Coronary artery (tissue), 2 donors: ENCODE results near the gene NDNF.
A peak's percentile ranks its signal among the peaks of the same experiment; 100 is the strongest.

ENCODE experiments used
- DNase-seq: peaks from one replicate; pipeline ENCODE4 v3.0.0-alpha.2; 2017; ENCODE audit warnings: low spot score
- H3K27ac ChIP-seq, 2 donors: fragments of 200-600 bp; sonication (generic); one replicate each; pipeline ENCODE4 v1.5.1; 2016 to 2019
- H3K4me3 ChIP-seq: fragments of 200-600 bp; sonication (generic); 2 replicates; pipeline ENCODE4 v1.5.1; 2016; ENCODE audit warnings: mild to moderate bottlenecking, moderate library complexity
- TF ChIP-seq, protein P1 (sequence below): fragments of 200-600 bp; sonication (generic); IDR thresholded peaks from one replicate; pipeline ENCODE4 v1.5.1; 2019; ENCODE audit warnings: antibody characterized with exemption

Gene NDNF

DNA sequence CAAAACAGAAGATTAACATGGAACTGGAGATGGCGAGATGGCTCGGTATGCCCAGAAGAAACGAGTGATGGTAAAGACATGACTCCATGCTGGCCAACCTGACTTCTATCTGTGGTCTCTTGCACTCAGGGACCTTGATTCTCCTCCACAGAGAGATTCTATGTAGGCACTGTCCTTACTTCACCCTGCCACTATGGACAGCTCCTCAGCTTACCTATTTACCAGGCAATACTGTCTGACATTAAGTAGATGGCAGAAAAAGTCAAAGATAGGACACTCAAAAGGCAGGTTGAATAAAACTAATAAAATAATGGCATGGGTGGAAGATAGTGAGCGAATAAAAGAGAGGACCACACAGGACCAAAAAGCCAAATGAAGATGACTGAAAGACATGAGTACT lies 35.2 kb upstream of the NDNF start:
- TF ChIP-seq, protein P1, sequence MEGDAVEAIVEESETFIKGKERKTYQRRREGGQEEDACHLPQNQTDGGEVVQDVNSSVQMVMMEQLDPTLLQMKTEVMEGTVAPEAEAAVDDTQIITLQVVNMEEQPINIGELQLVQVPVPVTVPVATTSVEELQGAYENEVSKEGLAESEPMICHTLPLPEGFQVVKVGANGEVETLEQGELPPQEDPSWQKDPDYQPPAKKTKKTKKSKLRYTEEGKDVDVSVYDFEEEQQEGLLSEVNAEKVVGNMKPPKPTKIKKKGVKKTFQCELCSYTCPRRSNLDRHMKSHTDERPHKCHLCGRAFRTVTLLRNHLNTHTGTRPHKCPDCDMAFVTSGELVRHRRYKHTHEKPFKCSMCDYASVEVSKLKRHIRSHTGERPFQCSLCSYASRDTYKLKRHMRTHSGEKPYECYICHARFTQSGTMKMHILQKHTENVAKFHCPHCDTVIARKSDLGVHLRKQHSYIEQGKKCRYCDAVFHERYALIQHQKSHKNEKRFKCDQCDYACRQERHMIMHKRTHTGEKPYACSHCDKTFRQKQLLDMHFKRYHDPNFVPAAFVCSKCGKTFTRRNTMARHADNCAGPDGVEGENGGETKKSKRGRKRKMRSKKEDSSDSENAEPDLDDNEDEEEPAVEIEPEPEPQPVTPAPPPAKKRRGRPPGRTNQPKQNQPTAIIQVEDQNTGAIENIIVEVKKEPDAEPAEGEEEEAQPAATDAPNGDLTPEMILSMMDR: no peak
- no peak for DNase-seq
- Histone ChIP-seq H3K4me3 (no peak overlapping the region), H3K27ac (no peak overlapping the region)

DNA sequence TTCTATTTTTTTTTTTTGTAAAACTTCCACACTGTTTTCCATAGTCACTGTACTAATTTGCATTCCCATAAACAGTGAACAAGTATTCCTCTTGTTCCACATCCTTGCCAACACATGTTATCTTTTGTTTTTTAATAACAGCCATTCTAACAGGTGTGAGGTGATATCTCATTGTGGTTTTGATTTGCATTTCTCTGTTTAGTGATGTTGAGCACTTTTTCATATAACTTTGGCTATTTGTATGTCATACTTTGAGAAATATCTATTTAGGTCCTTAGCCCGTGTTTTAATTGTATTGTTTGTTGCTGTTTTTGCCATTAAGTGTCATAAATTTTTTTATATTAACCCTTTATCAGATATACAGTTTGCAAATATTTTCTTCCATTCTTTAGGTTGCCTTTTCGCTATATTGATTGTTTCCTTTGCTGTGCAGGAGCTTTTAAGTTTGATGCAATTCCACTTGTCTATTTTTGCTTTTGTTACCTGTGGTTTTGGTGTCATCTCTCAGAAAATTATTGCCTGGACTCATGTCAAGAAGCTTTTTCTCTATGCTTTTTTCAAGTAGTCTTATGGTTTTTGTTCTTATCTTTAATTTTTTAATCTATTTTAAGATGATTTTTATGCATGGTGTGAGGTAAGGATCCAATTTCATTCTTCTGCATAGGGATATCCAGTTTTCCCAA lies 27.9 kb upstream of the NDNF start:
- DNase-seq: no peak
- H3K4me3 ChIP-seq: no peak overlapping the region
- no peak overlapping the region for H3K27ac ChIP-seq
- TF ChIP-seq, protein P1: no peak

DNA sequence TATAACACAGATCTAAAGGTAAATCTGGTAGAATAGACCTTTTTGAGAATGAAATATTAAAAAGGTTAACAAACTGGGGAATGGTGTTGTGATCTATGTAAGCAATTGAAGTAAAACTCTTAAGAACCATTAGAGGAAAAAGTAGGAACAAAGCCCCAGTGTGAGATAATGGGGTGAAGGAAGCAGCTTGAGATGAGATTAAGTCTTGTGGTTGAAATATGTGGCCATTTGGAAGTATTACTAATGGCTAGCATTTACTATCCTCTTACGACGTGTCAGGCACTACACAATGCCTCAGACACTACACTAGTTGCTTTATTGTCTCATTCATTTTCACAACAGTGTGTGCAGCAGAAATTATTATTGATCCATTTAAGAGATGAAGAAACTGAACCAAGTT lies 25.9 kb upstream of the NDNF start:
- DNase-seq: no peak
- H3K4me3 ChIP-seq: no peak overlapping the region
- TF ChIP-seq, protein P1: no peak
- no peak overlapping the region for H3K27ac ChIP-seq

DNA sequence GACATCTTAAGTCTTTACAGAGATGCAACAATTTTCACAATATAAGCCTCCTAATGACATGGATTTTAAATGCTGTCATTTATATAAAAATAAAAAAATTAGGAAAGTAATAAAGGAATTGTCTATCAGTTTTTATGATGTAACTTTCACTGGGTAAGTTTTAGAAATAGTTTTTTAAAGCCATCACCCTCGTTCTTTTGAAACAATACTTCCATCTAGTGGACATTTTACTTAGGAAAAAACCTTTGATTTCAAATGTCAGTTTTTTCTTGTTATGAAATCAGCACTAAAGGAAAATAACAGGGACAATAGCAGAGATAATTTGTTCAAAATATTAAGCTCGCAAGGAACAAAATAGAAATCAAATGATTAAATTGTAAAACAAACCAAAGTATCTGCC lies 24.3 kb upstream of the NDNF start:
- Histone ChIP-seq H3K27ac (no peak overlapping the region), H3K4me3 (no peak overlapping the region)
- TF ChIP-seq, protein P1: peak; percentile 28
- no peak for DNase-seq

DNA sequence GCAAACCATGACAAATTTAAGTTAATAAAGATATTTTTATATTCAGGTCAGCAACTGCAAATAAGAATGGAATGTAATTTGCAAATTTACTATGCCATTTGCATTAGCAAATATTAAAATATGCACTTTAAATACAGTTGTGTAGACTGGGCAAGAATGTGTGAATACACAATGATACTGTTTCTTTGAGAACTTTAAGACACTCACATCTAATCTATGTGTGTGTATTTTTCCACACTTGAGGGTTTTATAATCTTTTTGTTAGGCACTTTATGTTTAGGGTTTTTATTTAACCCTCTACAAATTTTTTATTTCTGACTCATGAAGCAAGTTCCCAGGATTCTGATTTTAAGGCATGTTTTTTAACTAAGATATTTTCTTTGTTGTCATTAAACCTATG lies 23.9 kb upstream of the NDNF start:
- H3K27ac ChIP-seq: no peak overlapping the region
- TF ChIP-seq, protein P1: no peak
- H3K4me3 ChIP-seq: no peak overlapping the region
- DNase-seq: no peak

DNA sequence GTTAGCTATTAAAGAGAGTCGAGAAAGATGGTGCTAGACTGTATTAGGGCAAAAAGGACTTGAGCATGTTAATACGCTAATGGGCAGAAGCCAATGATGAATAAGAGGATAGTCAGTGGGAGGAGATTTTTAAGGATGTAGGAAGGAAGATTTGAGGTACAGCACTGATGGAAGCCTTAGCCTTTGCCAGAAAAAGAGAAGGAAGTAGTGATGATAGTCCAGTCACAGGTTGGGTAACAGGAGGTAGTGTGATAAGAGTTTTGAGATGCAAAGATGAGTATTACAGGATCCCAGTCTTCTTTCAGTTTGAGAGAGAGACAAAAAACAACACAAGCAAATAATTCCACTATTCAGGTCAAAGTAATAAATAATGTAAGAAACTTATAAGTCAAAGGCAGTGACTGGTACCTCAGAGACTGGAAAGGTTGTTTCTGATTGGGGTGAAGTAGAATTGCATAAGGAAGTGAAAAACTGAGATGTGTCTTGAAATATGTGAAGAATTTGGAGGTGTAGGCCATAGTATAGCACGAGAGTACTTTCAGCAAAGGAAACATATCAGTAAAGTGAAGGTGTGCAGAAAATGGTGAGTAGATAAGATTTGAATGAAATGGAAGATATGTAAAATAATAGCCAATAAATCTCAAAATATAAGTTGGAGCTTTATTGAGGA lies 22.1 kb upstream of the NDNF start:
- Histone ChIP-seq H3K4me3 (no peak overlapping the region), H3K27ac (no peak overlapping the region)
- DNase-seq: no peak
- TF ChIP-seq, protein P1: no peak

DNA sequence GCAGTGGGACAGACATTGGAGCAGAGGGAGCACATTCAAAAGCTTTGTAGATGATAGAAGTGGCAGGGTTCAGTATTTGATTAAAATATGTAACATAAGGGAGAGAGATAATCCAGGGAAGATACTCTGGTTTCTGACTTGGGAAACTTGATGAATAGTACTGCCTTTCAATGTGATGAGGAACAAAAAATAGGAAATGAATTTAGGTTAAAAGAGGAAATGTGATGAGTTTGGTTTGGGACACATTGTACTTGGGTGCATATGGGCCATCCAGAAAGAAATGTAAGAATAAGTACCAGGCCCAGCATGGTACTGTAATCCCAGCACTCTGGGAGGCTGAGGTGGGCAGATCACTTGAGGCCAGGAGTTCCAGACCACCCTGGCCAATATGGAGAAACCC lies 20.9 kb upstream of the NDNF start:
- TF ChIP-seq, protein P1: no peak
- Histone ChIP-seq H3K4me3 (no peak overlapping the region), H3K27ac (no peak overlapping the region)
- no peak for DNase-seq
